Sciatic nerve (tissue), 2 donors: ENCODE results near the gene IL1RAPL1. TPM values are rescaled to one million over a fixed set of nuclear protein-coding genes. Genes with fewer than 3 reads are reported as not detected.

ENCODE experiments used
- ATAC-seq: fragments of 200-7000 bp; cut with Tn5 transposase; one replicate; pipeline ENCODE4 v1.9.1; 2020; ENCODE audit warnings: mild to moderate bottlenecking, moderate library complexity
- DNase-seq: peaks from one replicate; pipeline ENCODE4 v3.0.0-alpha.2; 2020; ENCODE audit warnings: low spot score
- intact Hi-C: fragments of 100-400 bp; cut with DNase I; formaldehyde crosslinking; loops from one replicate; pipeline ENCODE4 v1.14.2; 2022
- total RNA-seq: library from RNA; stranded (reverse); fragmentation: NEBNext Ultra II Directional; extraction: Animal tissue kit (Norgen Biotek cat#: 25700); gene quantifications from one replicate; pipeline ENCODE4 v1.2.1, GENCODE V29; 2021
- donor health status: DM: no; HTN: no; CAD: no.
- donor health status: DM: no; HTN: no; CAD: no.

Gene IL1RAPL1
- 10.3 TPM for total RNA-seq

GRCh38 chrX:28586981-28587551, at the start of gene IL1RAPL1:
TSS of gene IL1RAPL1 (plus strand) at chrX:28587446.
- DNase-seq (no peak), ATAC-seq (peak; percentile 84)
- intact Hi-C loops, result no loop called here

- DNase-seq (no peak), ATAC-seq (no peak)
- intact Hi-C loops, result no loop called here
Observed at GRCh38 chrX:28542791-28543190, 44.5 kb upstream of the IL1RAPL1 start.

- no peak for DNase-seq
- intact Hi-C loops, result no loop called here
- no peak for ATAC-seq
Observed at GRCh38 chrX:28549838-28550237, 37.4 kb upstream of the IL1RAPL1 start.

- DNase-seq, result no peak
- intact Hi-C loops, result no loop called here
- no peak for ATAC-seq
Observed at GRCh38 chrX:28550331-28550872, 36.8 kb upstream of the IL1RAPL1 start.

GRCh38 chrX:28552322-28552721, 34.9 kb upstream of the IL1RAPL1 start:
- ATAC-seq (no peak), DNase-seq (no peak)
- intact Hi-C loops, result no loop called here

GRCh38 chrX:28552882-28553829, 34.1 kb upstream of the IL1RAPL1 start:
- ATAC-seq, result no peak
- intact Hi-C loops, result no loop called here

GRCh38 chrX:28576117-28576516, 11.1 kb upstream of the IL1RAPL1 start:
- ATAC-seq (no peak), DNase-seq (no peak)
- intact Hi-C loops, result no loop called here

More at GRCh38 chrX:28552882-28553829, 34.1 kb upstream of the IL1RAPL1 start:
- no peak for DNase-seq

- ATAC-seq (no peak), DNase-seq (no peak)
- intact Hi-C loops, result no loop called here
Observed at GRCh38 chrX:28581522-28581921, 5.7 kb upstream of the IL1RAPL1 start.

GRCh38 chrX:28582511-28582910, 4.7 kb upstream of the IL1RAPL1 start:
- intact Hi-C loops, result no loop called here
- DNase-seq, result no peak
- ATAC-seq, result no peak

- DNase-seq, result no peak
- intact Hi-C loops, result no loop called here
- ATAC-seq, result no peak
Observed at GRCh38 chrX:28584025-28584424, 3.2 kb upstream of the IL1RAPL1 start.

- no peak for DNase-seq
- intact Hi-C loops, result no loop called here
- no peak for ATAC-seq
Observed at GRCh38 chrX:28585767-28586166, 1.5 kb upstream of the IL1RAPL1 start.

- ATAC-seq (peak; percentile 62), DNase-seq (no peak)
- intact Hi-C loops, result no loop called here
Observed at GRCh38 chrX:28586286-28586685, 960 bp upstream of the IL1RAPL1 start.

- ATAC-seq (no peak), DNase-seq (no peak)
- intact Hi-C loops, result no loop called here
Observed at GRCh38 chrX:28589046-28589445, 1.8 kb downstream of the IL1RAPL1 start.

GRCh38 chrX:28590396-28590795, 3.1 kb downstream of the IL1RAPL1 start:
- intact Hi-C loops, result no loop called here
- DNase-seq, result no peak
- peak; percentile 48 for ATAC-seq

- intact Hi-C loops, result no loop called here
- DNase-seq (no peak), ATAC-seq (no peak)
Observed at GRCh38 chrX:28591542-28591941, 4.3 kb downstream of the IL1RAPL1 start.

- no peak for ATAC-seq
- DNase-seq, result no peak
- intact Hi-C loops, result no loop called here
Observed at GRCh38 chrX:28595346-28595745, 8.1 kb downstream of the IL1RAPL1 start.

GRCh38 chrX:28599957-28600356, 12.7 kb downstream of the IL1RAPL1 start:
- intact Hi-C loops, result no loop called here
- ATAC-seq (no peak), DNase-seq (no peak)

- DNase-seq (no peak), ATAC-seq (no peak)
- intact Hi-C loops, result no loop called here
Observed at GRCh38 chrX:28609003-28609402, 21.8 kb downstream of the IL1RAPL1 start.

- DNase-seq (no peak), ATAC-seq (no peak)
Observed at GRCh38 chrX:28609917-28610613, 22.8 kb downstream of the IL1RAPL1 start.

GRCh38 chrX:28610746-28611145, 23.5 kb downstream of the IL1RAPL1 start:
- no peak for ATAC-seq
- DNase-seq, result no peak
- intact Hi-C loops, result no loop called here

More at GRCh38 chrX:28609917-28610613, 22.8 kb downstream of the IL1RAPL1 start:
- intact Hi-C loops, result no loop called here
